Neural crest cell (in vitro differentiated cells): ENCODE data around the gene CFAP58. TPM values are rescaled to one million over a fixed set of nuclear protein-coding genes. Genes with fewer than 3 reads are reported as not detected.

Experiments used
- DNase-seq: peaks from one replicate; pipeline ENCODE4 v3.0.0; 2021; ENCODE audit warnings: low read depth, mixed read lengths, low spot score
- H3K27ac Mint-ChIP-seq: one replicate; pipeline ENCODE4 v1.8.0; 2021; ENCODE audit warnings: mild to moderate bottlenecking, mixed read lengths; ENCODE audit not compliant: unreplicated experiment
- H3K27me3 Mint-ChIP-seq: 2 replicates; pipeline ENCODE4 v1.8.0; 2021; ENCODE audit warnings: low read depth, mild to moderate bottlenecking, mixed read lengths
- H3K36me3 Mint-ChIP-seq: 2 replicates; pipeline ENCODE4 v1.8.0; 2021; ENCODE audit warnings: low read depth, mild to moderate bottlenecking, mixed read lengths
- H3K4me1 Mint-ChIP-seq: 2 replicates; pipeline ENCODE4 v1.8.0; 2021; ENCODE audit warnings: mixed read lengths
- H3K4me3 Mint-ChIP-seq: one replicate; pipeline ENCODE4 v1.8.0; 2021; ENCODE audit warnings: mild to moderate bottlenecking, mixed read lengths
- H3K9me3 Mint-ChIP-seq: 2 replicates; pipeline ENCODE4 v1.8.0; 2021; ENCODE audit warnings: mixed read lengths
- CTCF ChIP-seq: fragments of 200-600 bp; sonication (generic); conservative IDR thresholded peaks from 2 replicates; pipeline ENCODE4 v1.5.0; 2021; ENCODE audit warnings: antibody characterized with exemption, mild to moderate bottlenecking
- total RNA-seq: library from RNA; stranded (reverse); gene quantifications from 2 replicates; pipeline ENCODE4 v1.2.1, GENCODE V29; 2021

The CFAP58 gene
- total RNA-seq, 1 donor from 2014 or later: 0.44 TPM

DNA sequence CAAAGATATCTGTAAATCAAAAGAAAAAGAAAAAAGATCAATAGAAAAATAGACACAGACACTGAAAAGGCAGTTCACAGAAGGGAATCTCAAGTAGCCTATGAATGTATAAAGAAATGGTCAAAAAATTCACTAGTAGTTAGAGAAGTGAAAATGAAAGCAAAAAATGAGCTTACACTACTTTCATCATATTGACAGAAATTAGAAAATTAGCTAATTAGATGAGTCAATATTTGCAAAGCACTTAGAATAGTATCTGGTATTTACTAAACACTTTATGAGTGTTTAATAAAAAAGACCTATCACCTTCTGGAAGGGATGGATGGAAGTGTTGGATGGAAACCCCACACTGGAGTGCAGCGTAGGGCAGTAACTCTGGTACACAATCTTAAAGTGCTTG lies 1.7 kb upstream of the CFAP58 start:
- no peaks in the 10 kb centered on the region for H3K9me3 Mint-ChIP-seq
- no peaks in the 10 kb centered on the region for H3K4me1 Mint-ChIP-seq
- peaks cover 27% of the 10 kb centered on the region for H3K27me3 Mint-ChIP-seq
- no peak overlapping the region for H3K27ac Mint-ChIP-seq
- no peak for TF ChIP-seq CTCF
- no peak for DNase-seq
- H3K4me3 Mint-ChIP-seq: no peak overlapping the region
- no peaks in the 10 kb centered on the region for H3K36me3 Mint-ChIP-seq

DNA sequence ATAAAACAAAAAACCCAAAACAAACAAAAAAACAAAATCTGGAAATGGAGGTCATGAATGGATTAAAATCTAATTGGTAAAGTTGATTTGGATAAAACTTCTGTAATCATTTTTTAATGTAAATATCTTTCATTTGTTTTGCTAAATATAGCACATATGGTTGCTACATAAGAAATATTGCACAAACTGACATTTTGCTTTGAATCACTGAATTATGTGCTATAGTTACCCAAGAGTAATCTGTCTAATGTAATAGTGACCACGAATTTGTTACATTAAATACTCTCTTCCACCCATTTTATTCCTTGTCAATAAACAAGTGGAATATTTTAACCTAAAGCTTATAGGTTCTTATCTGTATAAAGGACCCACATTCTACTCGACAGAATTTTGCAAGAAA lies 6.2 kb downstream of the CFAP58 start:
- H3K36me3 Mint-ChIP-seq: no peaks in the 10 kb centered on the region
- no peak overlapping the region for H3K4me3 Mint-ChIP-seq
- no peaks in the 10 kb centered on the region for H3K27me3 Mint-ChIP-seq
- no peak overlapping the region for H3K27ac Mint-ChIP-seq
- DNase-seq: no peak
- H3K9me3 Mint-ChIP-seq: peaks cover 11% of the 10 kb centered on the region
- TF ChIP-seq CTCF: no peak
- no peaks in the 10 kb centered on the region for H3K4me1 Mint-ChIP-seq

DNA sequence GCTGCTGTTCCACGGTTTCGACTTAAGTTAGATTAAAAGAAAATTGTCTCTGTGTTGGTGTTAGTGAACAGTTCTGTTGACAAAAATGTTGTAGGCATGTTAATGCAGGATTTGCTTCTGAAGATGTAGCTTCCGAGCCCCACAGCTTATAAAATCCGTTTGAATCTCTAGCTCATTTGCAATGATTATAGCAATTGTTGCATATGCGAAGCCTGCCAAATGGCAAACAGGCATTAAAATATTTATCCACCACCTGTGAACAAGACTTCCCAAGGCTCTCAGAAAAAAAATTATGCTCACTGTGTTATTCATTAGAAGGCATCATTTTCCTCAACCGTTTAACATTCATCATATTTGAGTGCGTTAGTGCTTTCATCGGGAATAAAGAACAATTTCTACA lies 14.3 kb downstream of the CFAP58 start:
- DNase-seq: no peak
- no peak overlapping the region for H3K4me3 Mint-ChIP-seq
- no peak for TF ChIP-seq CTCF
- H3K27me3 Mint-ChIP-seq: peaks cover 5% of the 10 kb centered on the region
- no peaks in the 10 kb centered on the region for H3K36me3 Mint-ChIP-seq
- H3K27ac Mint-ChIP-seq: no peak overlapping the region
- H3K4me1 Mint-ChIP-seq: no peaks in the 10 kb centered on the region
- H3K9me3 Mint-ChIP-seq: peaks cover 8% of the 10 kb centered on the region

DNA sequence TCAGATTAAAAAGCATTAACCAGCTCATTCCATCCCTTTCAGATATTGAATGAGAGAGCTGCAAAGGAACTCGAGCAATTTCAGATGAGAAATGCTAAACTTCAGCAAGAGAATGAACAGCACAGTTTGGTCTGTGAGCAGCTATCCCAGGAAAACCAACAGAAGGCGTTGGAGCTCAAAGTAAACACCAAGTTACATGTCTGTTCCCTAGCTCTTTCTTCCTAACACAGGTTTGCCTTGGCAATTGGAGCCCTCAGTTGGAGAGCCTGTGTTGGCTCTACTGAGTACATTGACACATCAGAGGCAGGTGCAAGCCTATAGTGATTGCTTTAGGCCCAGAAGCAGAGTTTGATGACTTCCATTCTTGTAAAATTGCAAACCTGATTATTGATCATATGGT lies 14.7 kb downstream of the CFAP58 start:
- peaks cover 7% of the 10 kb centered on the region for H3K9me3 Mint-ChIP-seq
- no peak for TF ChIP-seq CTCF
- no peak overlapping the region for H3K4me3 Mint-ChIP-seq
- no peak for DNase-seq
- H3K27me3 Mint-ChIP-seq: peaks cover 5% of the 10 kb centered on the region
- H3K27ac Mint-ChIP-seq: no peak overlapping the region
- H3K36me3 Mint-ChIP-seq: no peaks in the 10 kb centered on the region
- H3K4me1 Mint-ChIP-seq: no peaks in the 10 kb centered on the region

GRCh38 chr10:104371753-104372152 lies 18.1 kb downstream of the CFAP58 start:
- Mint-ChIP-seq H3K4me1 (no peaks in the 10 kb centered on the region), H3K27me3 (peaks cover 10% of the 10 kb centered on the region), H3K4me3 (no peak overlapping the region), H3K9me3 (peaks cover 5% of the 10 kb centered on the region), H3K27ac (no peak overlapping the region), H3K36me3 (no peaks in the 10 kb centered on the region)
- TF ChIP-seq CTCF: no peak
- DNase-seq: no peak

GRCh38 chr10:104374591-104374990 lies 21.0 kb downstream of the CFAP58 start:
- no peaks in the 10 kb centered on the region for H3K4me1 Mint-ChIP-seq
- H3K4me3 Mint-ChIP-seq: no peak overlapping the region
- DNase-seq: no peak
- H3K27me3 Mint-ChIP-seq: peaks cover 12% of the 10 kb centered on the region
- H3K36me3 Mint-ChIP-seq: no peaks in the 10 kb centered on the region
- no peak for TF ChIP-seq CTCF
- peaks cover 5% of the 10 kb centered on the region for H3K9me3 Mint-ChIP-seq
- no peak overlapping the region for H3K27ac Mint-ChIP-seq
